ENCODE results near the gene WNK2.

DNA sequence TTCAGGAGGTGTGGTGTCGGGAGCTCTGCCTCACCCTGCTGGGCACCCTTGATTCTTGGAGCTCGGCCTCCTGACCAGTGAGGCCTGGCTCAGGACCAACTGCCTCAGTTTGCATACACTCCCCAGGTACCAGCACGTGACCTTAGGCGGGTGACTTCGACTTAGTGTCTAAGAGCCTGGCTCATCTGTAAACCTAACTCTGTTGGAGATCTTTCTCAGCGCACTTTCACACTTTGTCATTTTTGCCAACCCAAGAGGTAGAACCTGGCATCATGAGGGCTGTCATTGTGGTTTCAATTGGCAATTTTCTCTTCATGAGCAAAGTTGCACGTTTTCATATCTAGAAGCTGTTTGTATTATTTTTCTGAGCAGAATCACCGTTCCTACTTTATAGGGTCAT lies 13.4 kb upstream of the WNK2 start:
- TF ChIP-seq, protein P1, sequence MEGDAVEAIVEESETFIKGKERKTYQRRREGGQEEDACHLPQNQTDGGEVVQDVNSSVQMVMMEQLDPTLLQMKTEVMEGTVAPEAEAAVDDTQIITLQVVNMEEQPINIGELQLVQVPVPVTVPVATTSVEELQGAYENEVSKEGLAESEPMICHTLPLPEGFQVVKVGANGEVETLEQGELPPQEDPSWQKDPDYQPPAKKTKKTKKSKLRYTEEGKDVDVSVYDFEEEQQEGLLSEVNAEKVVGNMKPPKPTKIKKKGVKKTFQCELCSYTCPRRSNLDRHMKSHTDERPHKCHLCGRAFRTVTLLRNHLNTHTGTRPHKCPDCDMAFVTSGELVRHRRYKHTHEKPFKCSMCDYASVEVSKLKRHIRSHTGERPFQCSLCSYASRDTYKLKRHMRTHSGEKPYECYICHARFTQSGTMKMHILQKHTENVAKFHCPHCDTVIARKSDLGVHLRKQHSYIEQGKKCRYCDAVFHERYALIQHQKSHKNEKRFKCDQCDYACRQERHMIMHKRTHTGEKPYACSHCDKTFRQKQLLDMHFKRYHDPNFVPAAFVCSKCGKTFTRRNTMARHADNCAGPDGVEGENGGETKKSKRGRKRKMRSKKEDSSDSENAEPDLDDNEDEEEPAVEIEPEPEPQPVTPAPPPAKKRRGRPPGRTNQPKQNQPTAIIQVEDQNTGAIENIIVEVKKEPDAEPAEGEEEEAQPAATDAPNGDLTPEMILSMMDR (IDR thresholded peaks at IDR 0.05; ENCODE audit: insufficient read depth, low read length, poor library complexity, severe bottlenecking) = no peak
- no peak for TF ChIP-seq EZH2phosphoT487 (conservative IDR thresholded peaks at IDR 0.05; ENCODE audit: low read length)
